Vagina (tissue), 2 donors: Measurements from ENCODE around the gene GRAMD2A.

Source experiments
- CTCF ChIP-seq, 3 experiments: fragments of 450-650 bp in 2 of 3; fragments of 200-600 bp in 1 of 3; sonication (generic) in 1 of 3; IDR thresholded peaks; one replicate each; pipeline ENCODE4 v1.5.1; 2017 to 2019; ENCODE audit warnings: antibody characterized with exemption in 3 of 3, mild to moderate bottlenecking in 2 of 3, moderate library complexity in 2 of 3
- POLR2AphosphoS5 ChIP-seq, 2 donors: sonication (generic); formaldehyde crosslinking; IDR thresholded peaks; one replicate each; pipeline ENCODE4 v1.9.0; 2017; ENCODE audit warnings: antibody characterized with exemption in 2 of 2, mild to moderate bottlenecking in 2 of 2, low read depth in 1 of 2; ENCODE audit not compliant: insufficient read depth in 1 of 2

- no peak for TF ChIP-seq CTCF (IDR thresholded peaks at IDR 0.05)
- no peak for TF ChIP-seq POLR2AphosphoS5 (IDR thresholded peaks at IDR 0.05; ENCODE audit: insufficient read depth in 1 of 2, low read depth in 1 of 2)
Observed at GRCh38 chr15:72205896-72206676, 8.5 kb upstream of the GRAMD2A start.
